HG03060 (cell line): Measurements from ENCODE around the gene GNAI3.

ENCODE experiments used
- ATAC-seq: cut with Tn5 transposase; IDR thresholded peaks from one replicate; pipeline ENCODE4 v1.9.1; 2021; ENCODE audit warnings: low read depth, moderate number of reproducible peaks; ENCODE audit not compliant: unreplicated experiment

The GNAI3 gene

DNA sequence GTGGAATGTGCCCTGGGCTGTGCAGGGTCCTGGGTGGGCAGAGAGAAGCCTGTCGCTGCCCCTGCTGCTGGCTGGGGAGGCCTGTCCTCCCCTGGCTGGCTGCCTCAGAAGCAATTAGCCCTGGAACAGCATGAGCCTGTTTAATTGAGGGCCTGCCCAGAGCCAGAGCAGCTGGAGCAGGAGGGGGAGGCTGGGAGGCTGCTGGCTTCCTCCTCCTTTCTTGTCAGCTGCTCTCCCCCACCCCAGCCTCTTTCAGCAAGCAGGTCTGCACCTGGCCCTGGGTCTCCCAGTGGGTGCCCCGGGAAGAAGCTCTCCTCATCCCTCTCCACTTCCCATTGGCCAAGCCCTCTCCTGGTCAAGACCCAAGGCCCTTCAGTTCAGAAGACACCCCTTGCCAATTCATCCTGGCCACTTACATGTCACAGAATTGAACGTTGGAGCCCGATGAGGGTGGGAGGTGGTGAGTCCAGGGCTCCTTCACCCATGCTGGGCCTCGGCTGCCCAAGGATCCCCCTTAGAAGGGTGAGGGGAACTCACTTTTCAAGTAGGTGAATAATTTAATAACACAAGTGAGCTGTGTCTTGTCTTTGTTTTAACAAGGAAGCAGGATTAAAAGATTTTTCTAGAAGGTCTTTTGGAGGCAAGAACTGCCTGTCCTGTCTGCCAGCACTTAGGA is 84.4 kb downstream of the GNAI3 start:
- ATAC-seq, result no peak

GRCh38 chr1:109634292-109634691 is 85.9 kb downstream of the GNAI3 start:
- no peak for ATAC-seq

- ATAC-seq, result no peak
Measured at GRCh38 chr1:109634771-109635750, 86.6 kb downstream of the GNAI3 start.

- ATAC-seq, result no peak
Measured at GRCh38 chr1:109635862-109636200, 87.4 kb downstream of the GNAI3 start.

GRCh38 chr1:109636201-109636952 is 88.0 kb downstream of the GNAI3 start:
- ATAC-seq, result no peak

DNA sequence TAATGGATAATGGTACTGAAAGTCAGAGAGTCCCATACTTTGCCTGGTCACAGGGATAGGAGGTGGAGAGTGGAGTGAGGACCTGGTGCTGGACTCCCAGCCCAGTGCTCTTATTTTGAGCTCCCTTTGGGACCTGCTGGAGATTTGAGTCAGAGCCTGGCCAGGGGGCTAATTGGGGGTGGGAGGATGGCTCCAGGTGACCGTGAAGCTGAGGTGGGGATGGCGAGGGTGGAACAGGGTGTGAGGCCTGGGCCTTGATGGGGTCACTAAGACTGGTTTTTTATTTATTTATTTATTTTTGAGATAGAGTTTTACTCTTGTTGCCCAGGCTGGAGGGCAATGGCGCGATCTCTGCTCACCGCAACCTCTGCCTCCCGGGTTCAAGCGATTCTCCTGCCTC is 89.0 kb downstream of the GNAI3 start:
- ATAC-seq, result no peak

DNA sequence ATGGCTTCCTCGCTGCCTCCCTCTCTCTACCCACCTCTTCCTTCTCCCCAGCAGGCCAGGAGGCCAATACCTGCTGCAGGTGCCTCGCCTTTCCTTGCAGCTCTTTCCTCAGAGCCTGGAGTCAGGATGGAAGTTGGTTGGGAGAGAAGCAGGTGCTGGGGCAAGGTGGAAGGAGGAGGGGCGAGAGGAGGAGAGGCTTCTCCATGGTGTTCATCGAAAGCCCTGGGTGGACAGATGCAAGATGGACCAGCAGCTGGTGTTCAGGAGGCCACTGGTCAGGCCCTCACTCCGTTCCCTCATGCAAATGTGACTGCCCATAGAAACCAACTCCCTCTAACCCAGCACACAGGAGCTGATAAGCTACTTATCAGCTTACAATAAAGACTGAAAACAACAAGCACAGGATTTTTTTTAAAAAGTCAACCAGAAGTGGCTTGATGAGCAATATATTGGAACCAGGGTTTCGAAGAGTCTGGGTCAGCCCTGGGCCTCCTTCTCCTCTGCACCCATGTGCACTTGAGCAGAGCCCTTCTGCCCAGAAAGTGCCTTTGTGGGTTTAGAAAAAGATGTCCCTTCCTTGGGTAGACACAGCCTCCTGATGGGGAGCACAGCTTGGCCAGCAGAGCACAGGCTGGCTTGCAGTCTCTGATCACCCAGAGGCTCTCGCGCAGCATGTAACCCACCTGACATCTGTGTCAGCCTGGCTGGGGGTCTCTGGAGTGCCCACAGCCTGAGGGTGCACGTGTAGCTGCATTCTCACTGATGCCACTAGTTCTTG is 90.8 kb downstream of the GNAI3 start:
- no peak for ATAC-seq

DNA sequence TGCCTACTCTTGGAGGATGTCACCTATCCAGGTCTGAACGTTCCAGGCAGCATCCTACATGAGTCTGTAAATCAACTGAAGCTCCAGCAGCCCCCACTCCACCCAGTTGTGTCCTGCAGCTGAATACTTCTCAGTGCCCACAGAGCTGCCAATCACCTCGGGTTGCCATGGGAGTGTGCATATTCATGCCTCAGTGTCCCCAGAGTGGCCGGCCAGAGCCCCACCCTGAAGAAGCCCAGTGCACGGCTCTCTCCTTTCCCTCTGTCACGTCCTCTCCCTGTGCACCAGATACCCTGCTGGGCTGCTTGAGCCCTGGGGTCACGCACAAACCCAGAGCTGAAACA is 91.4 kb downstream of the GNAI3 start:
- no peak for ATAC-seq

- no peak for ATAC-seq
Measured at GRCh38 chr1:109640285-109640865, 92.0 kb downstream of the GNAI3 start.

GRCh38 chr1:109641078-109641740 is 92.8 kb downstream of the GNAI3 start:
- no peak for ATAC-seq

GRCh38 chr1:109641861-109642260 is 93.4 kb downstream of the GNAI3 start:
- ATAC-seq, result no peak

- ATAC-seq, result no peak
Measured at GRCh38 chr1:109642626-109643025, 94.2 kb downstream of the GNAI3 start.

- ATAC-seq, result peak; percentile 44
Measured at GRCh38 chr1:109643385-109644230, 95.2 kb downstream of the GNAI3 start.

- ATAC-seq, result no peak
Measured at GRCh38 chr1:109644670-109645069, 96.3 kb downstream of the GNAI3 start.

DNA sequence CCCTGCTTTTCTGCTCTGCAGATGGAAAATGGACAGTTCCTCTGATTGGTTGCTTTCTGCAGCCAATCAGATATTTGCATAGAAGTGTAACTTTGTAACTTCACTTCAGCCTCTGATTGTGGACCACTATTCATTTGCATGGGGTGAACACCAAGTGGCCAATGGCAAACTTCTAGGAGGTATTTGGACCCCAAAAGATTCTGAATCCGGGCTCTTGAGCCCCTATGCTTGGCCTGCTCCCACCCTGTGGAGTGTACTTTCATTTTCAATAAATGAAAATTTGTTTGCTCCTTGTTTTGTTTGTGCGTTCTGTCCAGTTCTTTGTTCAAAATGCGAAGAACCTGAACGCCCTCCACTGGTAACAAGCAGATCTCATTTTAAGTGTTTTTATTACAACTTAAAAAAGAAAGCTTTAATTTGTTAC is 101.1 kb downstream of the GNAI3 start:
- ATAC-seq, result no peak

GRCh38 chr1:109650609-109651008 is 102.2 kb downstream of the GNAI3 start:
- no peak for ATAC-seq

DNA sequence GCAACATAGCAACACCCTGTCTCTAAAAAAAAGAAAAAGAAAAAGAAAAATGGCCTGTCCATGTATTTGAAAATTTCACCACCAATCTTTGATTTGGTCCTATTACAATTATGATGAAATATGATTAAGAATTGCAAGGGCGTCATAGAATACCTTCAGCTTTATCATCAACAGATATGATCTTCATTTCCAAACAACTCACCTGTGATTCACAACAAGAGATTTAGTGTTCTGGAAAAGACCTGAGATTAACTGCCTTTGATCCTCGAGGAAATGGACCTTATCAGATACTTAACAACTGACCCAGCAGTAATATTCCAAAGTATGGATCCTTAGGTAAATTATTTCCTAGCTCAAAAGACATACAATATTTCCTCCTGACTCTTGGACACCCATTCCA is 104.0 kb downstream of the GNAI3 start:
- no peak for ATAC-seq

DNA sequence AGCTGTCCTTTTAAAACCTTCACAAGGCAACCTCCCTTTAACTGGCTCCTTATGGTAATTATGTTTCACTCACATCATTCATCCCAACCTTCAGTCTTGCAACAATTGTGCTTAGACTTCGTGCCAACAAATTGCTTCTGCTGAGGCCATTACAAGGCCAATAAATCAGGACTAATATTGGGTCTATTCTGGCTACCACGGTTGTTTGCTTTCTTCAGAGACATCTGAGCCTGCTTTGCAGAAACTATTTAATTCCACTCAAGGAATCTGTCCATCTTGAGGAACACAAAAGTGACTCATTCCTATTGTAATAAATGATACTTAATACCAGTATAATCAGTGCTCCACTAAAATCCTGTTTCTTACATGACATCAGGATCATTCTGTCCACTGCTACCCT is 104.9 kb downstream of the GNAI3 start:
- no peak for ATAC-seq

DNA sequence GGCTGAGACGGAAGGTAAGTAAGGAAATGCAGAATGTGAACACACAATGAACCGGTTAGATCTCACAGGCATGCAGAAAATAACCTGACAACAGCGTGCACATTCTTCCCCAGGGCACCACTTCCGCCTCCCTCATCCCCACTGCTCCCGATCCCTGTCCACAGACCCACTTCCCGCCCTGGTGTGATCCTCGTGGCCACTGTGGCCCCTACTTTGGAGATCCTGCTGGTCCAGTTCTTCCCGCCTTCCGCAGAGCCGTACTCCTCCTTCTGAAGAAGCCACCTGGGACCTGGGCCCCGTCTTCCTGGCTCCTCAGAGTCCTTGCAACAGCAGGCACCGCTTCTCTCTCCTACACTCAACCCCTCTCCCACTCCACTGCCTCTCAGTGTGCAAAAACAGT is 106.1 kb downstream of the GNAI3 start:
- no peak for ATAC-seq
